Subcutaneous adipose tissue (tissue), 4 donors: ENCODE measurements around the gene MRPS31. TPM values are rescaled to one million over a fixed set of nuclear protein-coding genes. Genes with fewer than 3 reads are reported as not detected.

Experiments
- CTCF ChIP-seq: fragments of 450-650 bp; IDR thresholded peaks from one replicate; pipeline ENCODE4 v1.5.1; 2016; ENCODE audit warnings: low read depth, mild to moderate bottlenecking, control low read depth, antibody characterized with exemption, moderate library complexity
- total RNA-seq, 4 donors: library from RNA; depleted of rRNA; stranded (reverse); fragments of >200 nt; gene quantifications; one replicate each; pipeline ENCODE4 v1.1.0, GENCODE V29; 2016

Gene MRPS31
- total RNA-seq, 4 donors from 2014 or later = 11.5 to 21.5 (median 16.3) TPM

GRCh38 chr13:40809471-40809870, 38.5 kb upstream of the MRPS31 start:
- no peak for TF ChIP-seq CTCF

- no peak for TF ChIP-seq CTCF
Observed at GRCh38 chr13:40806241-40806640, 35.3 kb upstream of the MRPS31 start.

- TF ChIP-seq CTCF = no peak
Observed at GRCh38 chr13:40803316-40803715, 32.3 kb upstream of the MRPS31 start.

- TF ChIP-seq CTCF = no peak
Observed at GRCh38 chr13:40801255-40802217, 30.5 kb upstream of the MRPS31 start.

- TF ChIP-seq CTCF = no peak
Observed at GRCh38 chr13:40800559-40800958, 29.6 kb upstream of the MRPS31 start.

- TF ChIP-seq CTCF = no peak
Observed at GRCh38 chr13:40799508-40799907, 28.5 kb upstream of the MRPS31 start.

GRCh38 chr13:40798380-40798779, 27.4 kb upstream of the MRPS31 start:
- no peak for TF ChIP-seq CTCF
